Fibroblast of the conjunctiva (primary cell): ENCODE measurements around the gene MS4A10.
"Not testable (repeated sequence)": the region's sequence is repeated elsewhere in the genome, so short reads cannot be mapped to it uniquely, and the experiment has no call there.

Source experiments
- DNase-seq: peaks from one replicate; pipeline ENCODE4 v3.0.0-alpha.2; 2010; ENCODE audit warnings: low read depth

MS4A10 gene

DNA sequence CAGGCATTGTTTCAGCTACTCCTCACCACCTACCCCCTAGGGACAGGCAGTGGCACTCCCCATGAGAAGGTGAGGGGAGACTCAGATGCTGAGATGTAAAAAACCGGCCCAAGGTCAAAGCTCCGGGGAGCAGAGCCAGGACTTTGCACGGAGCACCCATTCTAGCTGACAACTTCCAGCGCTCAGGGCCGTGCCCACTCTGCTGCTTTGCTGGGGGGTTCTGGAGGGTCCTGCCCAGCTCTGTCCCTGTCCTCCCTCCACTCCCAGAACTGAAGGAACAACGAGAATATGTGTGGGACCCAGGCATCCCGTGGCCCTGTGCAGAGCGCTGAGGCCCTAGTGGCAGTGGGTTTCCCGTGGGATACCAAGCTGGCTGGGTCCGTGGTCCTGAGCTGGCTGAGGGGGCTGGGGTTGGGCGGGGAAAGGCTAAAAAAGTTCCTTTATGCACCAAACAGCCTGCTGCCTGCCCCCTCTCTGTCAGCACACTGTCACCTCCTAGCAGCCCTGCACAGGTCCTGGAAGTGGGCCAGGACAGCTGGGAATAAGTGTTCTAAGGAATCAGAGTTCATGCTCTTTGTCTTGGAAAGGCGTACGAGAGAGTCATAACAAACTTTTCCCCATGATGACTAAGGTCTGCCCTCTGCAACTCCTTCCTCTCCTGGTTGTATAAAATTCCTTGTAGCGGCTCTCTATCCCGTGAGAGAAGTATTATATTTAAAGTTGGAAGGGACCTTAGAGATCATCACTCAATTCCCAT lies 1.9 kb downstream of the MS4A10 start:
- DNase-seq: no peak

GRCh38 chr11:60788401-60789125 lies 3.4 kb downstream of the MS4A10 start:
- no peak for DNase-seq

GRCh38 chr11:60790726-60791125 lies 5.6 kb downstream of the MS4A10 start:
- no peak for DNase-seq

DNA sequence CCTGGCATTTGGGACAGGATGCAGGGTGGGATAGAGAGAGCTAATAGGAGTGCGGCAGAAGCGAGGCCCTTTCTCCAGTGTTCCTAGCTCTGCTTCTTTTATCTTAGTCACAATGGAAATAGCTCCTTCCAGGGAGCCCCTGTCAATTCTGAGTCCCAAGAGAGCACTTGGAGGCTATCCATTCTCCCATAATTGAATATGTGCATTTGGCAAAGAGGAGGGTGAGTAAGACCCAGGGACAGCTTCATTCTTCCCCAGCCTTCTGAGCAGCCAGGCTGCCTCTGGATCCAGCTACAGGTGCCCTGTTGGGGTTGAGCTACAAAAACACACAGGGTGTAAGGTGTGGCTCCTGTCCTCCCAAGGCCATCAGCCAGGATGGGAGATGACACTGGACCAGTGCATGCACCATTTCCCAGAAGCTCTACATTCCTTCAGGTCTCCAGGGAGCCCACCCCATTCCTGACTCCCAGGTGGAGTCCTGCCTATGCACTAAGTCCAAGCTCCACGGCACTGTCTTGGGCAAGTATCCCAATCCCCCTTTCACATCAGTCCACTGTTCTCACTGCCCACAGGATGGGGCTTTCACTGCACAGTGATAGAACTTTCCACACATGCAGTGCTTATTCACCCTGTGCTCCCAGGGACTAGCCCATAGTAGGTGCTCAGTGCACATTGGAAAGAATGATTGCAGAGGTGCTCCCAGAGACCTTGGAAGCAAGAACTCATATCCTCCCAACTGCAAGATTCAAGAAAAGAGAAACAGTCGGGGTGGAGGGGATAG lies 6.2 kb downstream of the MS4A10 start:
- no peak for DNase-seq

DNA sequence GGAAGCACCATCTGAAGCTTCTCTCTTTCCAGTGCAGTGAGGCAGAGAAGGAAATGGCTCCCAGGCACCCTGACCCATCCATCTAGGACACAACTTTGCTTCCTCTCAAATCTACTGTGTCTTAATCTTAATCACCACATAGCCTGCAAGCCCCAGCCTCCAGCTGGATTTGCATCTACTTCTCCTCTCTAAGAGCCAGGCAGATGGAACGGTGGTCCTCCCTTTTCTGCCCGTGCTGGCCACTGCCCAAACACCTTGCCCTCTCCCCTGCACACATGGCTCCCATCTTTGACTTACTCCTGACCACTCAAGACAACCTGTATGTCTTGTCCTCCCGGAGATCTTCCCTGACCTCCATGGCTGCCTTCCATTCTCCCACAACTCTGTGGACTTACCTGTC lies 7.4 kb downstream of the MS4A10 start:
- DNase-seq: no peak

GRCh38 chr11:60795291-60795690 lies 10.2 kb downstream of the MS4A10 start:
- no peak for DNase-seq

DNA sequence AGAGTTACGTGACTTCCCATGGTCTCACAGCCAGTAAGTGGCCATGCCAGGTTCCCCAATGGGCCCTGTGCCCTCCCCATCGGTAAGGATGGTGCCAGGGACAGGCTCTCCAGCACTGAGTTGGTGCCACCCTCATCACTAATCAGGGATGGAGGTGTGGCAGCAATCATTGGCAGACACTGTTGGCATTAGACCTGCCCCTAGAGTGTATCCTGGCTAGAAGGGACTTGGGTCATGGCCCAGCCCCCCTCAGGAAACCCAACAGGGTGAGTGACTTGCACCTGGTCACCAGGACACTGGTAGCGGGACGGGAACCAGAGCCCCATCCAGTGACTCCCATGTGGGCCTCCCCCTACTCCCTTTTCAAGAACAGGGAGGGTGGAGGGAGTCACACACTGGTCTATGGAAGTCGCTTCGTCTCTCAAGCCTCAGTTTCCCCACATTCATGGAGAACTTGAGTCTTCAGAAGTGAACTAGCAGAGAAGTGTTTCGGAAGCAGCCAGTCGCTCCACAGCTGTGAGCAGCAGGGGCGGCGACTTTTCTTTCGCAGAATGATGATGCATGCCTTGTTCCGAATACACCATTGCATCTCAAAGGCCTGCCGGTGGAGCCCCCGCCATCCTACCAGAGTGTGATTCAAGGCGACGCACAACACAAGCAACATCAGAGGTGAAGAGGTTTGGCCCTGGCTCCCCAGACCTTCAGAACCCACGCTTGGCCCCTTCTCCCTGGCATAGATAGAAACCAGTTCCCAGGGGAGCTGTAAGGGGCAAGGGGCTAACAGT lies 12.9 kb downstream of the MS4A10 start:
- DNase-seq: no peak

- no peak for DNase-seq
Measured at GRCh38 chr11:60798631-60799030, 13.5 kb downstream of the MS4A10 start.

DNA sequence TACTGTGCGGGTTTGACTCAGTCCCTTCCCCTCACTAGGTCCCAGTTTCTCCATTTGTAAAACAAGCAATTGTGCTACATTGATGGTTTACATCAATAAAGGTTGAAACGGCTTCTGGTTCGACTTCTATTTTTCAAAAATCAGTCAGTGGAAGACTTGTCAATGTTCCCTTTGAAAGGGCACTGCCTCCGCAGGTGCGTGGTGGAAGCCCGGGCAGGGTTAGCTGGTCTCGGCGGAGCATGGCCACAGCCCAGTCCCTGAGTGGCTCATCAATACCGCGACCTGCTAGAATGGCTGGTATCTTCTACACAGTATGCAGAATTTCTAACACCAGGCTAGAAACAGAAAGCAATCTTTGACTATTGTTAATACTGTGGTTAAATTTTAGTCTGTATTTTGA lies 16.1 kb downstream of the MS4A10 start:
- no peak for DNase-seq

DNA sequence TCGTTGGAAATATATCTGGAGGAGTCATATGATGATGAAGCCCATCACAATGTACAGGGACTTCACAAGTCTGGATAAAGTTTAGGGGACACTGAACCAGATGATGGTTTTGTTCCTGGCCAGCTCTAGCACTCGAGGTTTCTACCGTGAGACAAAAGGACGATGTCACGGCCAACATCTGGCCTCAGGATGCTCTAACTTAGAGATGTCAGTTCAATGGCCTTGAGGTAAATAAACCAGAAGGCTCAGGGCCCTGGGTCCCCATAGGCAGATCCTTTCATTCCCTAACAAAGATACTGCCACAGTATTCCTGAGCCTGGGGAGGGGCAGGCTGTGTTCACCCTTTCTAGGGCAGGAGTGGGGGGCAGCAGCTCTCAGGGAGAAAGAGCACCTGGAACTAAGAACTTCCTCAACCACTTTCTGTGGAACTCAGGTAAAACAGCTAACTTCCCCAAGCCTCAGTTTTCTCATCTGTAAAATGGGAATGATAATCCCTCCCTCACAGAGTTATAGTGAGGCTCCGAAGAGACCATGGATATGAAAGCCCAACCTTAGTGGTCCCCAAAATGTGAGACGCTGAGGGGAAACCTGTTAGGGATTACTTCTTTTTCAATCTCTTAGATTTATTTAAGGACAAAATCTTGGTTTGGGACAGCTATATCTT lies 18.3 kb downstream of the MS4A10 start:
- DNase-seq: no peak

GRCh38 chr11:60809249-60809648 lies 24.1 kb downstream of the MS4A10 start:
- no peak for DNase-seq

- no peak for DNase-seq
Measured at GRCh38 chr11:60809691-60810090, 24.6 kb downstream of the MS4A10 start.

DNA sequence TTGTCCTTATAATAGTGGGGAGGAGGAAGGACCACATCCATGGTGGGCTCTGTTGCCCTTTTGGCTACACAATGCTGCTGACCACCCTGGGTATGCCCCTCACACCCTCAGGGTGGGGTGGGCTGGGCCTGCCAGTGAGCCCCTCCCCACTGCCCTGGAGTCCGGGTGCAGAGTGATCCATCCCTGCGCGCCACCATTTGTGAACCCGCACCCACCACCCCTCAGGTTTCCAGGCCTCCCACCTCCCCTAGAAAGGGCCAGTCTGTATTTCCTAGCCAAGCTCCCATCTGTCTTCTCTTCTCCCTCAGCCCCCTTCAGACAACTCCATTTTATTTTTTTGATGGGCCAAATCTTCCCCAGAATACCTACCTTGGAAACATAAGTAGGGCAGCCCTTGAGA lies 25.0 kb downstream of the MS4A10 start:
- DNase-seq: no peak

GRCh38 chr11:60810569-60810968 lies 25.4 kb downstream of the MS4A10 start:
- no peak for DNase-seq

DNA sequence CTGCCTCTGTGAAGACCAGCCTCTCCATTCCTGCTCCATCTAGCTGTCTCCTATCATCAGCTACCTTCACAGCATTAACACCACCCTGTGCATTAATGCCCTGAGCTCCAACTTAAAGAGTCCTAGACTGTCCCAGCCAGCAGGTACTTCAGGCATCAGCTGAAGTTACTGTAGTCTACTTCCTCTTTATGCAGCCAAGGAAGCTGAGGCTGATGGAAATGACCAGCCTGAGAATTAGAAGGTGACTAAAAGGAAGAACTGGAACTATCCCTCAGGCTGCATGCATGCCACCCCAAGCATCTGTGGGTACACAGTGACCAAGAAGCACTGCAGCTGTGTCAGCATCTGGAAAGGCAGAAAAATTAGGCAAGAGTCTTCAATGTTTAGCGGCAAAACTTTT lies 28.2 kb downstream of the MS4A10 start:
- DNase-seq: no peak

- DNase-seq: no peak
Measured at GRCh38 chr11:60814112-60814511, 29.0 kb downstream of the MS4A10 start.

GRCh38 chr11:60816590-60817157 lies 31.5 kb downstream of the MS4A10 start:
- DNase-seq: no peak

GRCh38 chr11:60818057-60818456 lies 32.9 kb downstream of the MS4A10 start:
- no peak for DNase-seq

- no peak for DNase-seq
Measured at GRCh38 chr11:60821827-60822599, 36.9 kb downstream of the MS4A10 start.

- not testable (repeated sequence) for DNase-seq
Measured at GRCh38 chr11:60823745-60824306, 38.7 kb downstream of the MS4A10 start.
